H1 (cell line): ENCODE results near the gene HMOX2. TPM values are rescaled to one million over a fixed set of nuclear protein-coding genes. Genes with fewer than 3 reads are reported as not detected.

ENCODE experiments used
- ASH2L ChIP-seq: fragments of 200-600, 300-600 bp; sonication (generic); IDR thresholded peaks from one replicate; pipeline ENCODE4 v1.7.1; 2017; ENCODE audit warnings: low read length
- BCL11A ChIP-seq, 2 experiments: IDR thresholded peaks; one replicate each; pipeline ENCODE4 v1.6.1; 2011; ENCODE audit warnings: low read depth in 2 of 2, low read length in 2 of 2, mild to moderate bottlenecking in 2 of 2
- CHD1 ChIP-seq: IDR thresholded peaks from 2 replicates; pipeline ENCODE4 v1.6.1; 2012; ENCODE audit warnings: low read depth, low read length, improper control_type of control experiment
- CTBP2 ChIP-seq: IDR thresholded peaks from 2 replicates; pipeline ENCODE4 v1.7.0; 2011; ENCODE audit warnings: borderline replicate concordance, mild to moderate bottlenecking, moderate library complexity, mixed read lengths, low read length; ENCODE audit not compliant: insufficient read depth, insufficient read length
- EGR1 ChIP-seq: IDR thresholded peaks from 2 replicates; pipeline ENCODE4 v1.6.1; 2011; ENCODE audit warnings: low read depth, low read length, borderline replicate concordance
- GABPA ChIP-seq: IDR thresholded peaks from 2 replicates; pipeline ENCODE4 v1.6.1; 2011; ENCODE audit warnings: mild to moderate bottlenecking, low read length, moderate library complexity, borderline replicate concordance; ENCODE audit not compliant: insufficient read depth
- HDAC2 ChIP-seq, 2 experiments: fragments of 300-600 bp in 1 of 2; sonication (generic) in 1 of 2; IDR thresholded peaks; 2 replicates each; pipeline ENCODE4 v1.6.1; 2011 to 2012; ENCODE audit warnings: low read depth in 2 of 2, low read length in 2 of 2, mild to moderate bottlenecking in 2 of 2, moderate library complexity in 2 of 2, borderline replicate concordance in 1 of 2, inconsistent platforms in 1 of 2
- JUND ChIP-seq: IDR thresholded peaks from 2 replicates; pipeline ENCODE4 v1.6.1; 2011; ENCODE audit warnings: mild to moderate bottlenecking, improper control_type of control experiment, low read length
- KDM4A ChIP-seq: IDR thresholded peaks from one replicate; pipeline ENCODE4 v1.7.1; 2012; ENCODE audit warnings: low read depth, mild to moderate bottlenecking, moderate library complexity, low read length, inconsistent platforms; ENCODE audit not compliant: severe bottlenecking
- KDM5A ChIP-seq: fragments of 200-600 bp; IDR thresholded peaks from 2 replicates; pipeline ENCODE4 v1.7.1; 2012; ENCODE audit warnings: mild to moderate bottlenecking, low read length, inconsistent platforms, mixed read lengths
- PHF8 ChIP-seq: fragments of 200-600 bp; sonication (generic); conservative IDR thresholded peaks from 2 replicates; pipeline ENCODE4 v1.7.1; 2012; ENCODE audit warnings: low read depth, mild to moderate bottlenecking, inconsistent platforms, low read length, moderate library complexity
- POLR2A ChIP-seq, 2 experiments: IDR thresholded peaks; 1 replicate in 1 of 2; 2 replicates in 1 of 2; pipeline ENCODE4 v1.6.1; 2011; ENCODE audit warnings: low read depth in 2 of 2, low read length in 2 of 2, mild to moderate bottlenecking in 2 of 2; ENCODE audit errors: control extremely low read depth in 1 of 2
- RAD21 ChIP-seq, 2 experiments: IDR thresholded peaks in 1 of 2; conservative IDR thresholded peaks in 1 of 2; 2 replicates each; pipeline ENCODE4 v1.6.1; 2011; ENCODE audit warnings: low read depth in 2 of 2, low read length in 2 of 2, improper control_type of control experiment in 1 of 2, inconsistent platforms in 1 of 2, mild to moderate bottlenecking in 1 of 2, moderate library complexity in 1 of 2
- polyA plus RNA-seq, 7 experiments: library from polyadenylated mRNA; depleted of rRNA in 3 of 7; stranded (reverse) in 5 of 7; unstranded in 2 of 7; fragments of >200 nt in 5 of 7; fragments of 200-250 nt in 2 of 7; gene quantifications; 1 replicate in 5 of 7; 2 replicates in 1 of 7; 4 replicates in 1 of 7; pipeline versions ENCODE4 v1.2.1 to v1.2.3, GENCODE V29; 2011 to 2013; ENCODE audit warnings: missing spikeins in 2 of 7, mixed read lengths in 2 of 7
- total RNA-seq: library from RNA; stranded (reverse); fragmentation: NEBNext Ultra II Directional; extraction: Animal tissue kit (Norgen Biotek cat#: 25700); gene quantifications from 2 replicates; pipeline ENCODE4 v1.2.1, GENCODE V29; 2021
- TF ChIP-seq, protein P1 (sequence below): IDR thresholded peaks from 2 replicates; pipeline ENCODE4 v1.6.1; 2011; ENCODE audit warnings: low read depth, mild to moderate bottlenecking, low read length; ENCODE audit not compliant: insufficient read depth
- TF ChIP-seq, protein P2 (sequence below): IDR thresholded peaks from 2 replicates; pipeline ENCODE4 v1.6.1; 2011; ENCODE audit warnings: low read length, improper control_type of control experiment

The HMOX2 gene
- total and polyA plus RNA-seq, 2 of the 8 experiments (the other 6 are each of a cell fraction or from before 2014, with no cell fraction given) = 36.5 to 48.4 TPM

DNA sequence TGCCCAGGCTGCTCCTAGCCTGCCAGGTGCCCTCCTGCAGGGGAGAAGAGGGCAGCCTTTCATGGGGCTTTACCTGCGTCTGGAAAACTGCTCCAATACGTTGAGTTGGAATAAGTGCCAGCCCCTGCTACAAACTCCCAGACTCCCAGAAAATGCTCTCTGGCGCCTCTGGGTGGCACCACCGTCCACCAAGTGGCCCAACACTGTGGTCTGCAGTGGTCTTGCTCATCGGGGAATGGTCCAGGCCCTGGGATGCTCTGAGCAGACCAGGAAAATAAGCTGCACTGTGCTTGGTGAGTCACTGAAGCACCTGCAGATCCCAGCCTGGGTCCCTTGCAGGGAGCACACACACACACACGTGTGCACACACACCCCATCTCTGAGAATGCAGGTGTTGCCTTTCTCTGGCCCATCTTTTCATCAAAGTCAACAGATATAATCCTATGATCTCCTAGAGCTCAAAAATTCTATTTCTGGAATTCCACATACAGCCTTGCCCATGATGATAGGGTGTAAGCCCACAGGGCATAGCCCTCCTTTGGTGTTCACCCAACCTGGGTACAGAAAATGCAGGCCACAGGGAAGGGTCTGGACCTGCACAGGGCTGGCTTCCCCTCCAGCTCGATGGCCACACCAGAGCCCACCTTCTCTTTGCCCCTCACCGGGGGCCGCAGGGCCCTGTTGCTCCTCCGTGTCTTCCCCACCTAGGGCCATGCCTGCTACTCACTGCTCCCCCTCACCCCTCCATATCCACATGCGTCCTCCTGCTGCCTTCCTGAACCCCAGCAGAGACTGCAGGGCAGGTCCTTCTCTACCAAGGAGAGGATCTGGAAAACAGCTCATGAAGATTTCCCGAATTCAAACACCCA lies 41.8 kb downstream of the HMOX2 start (continued):
- TF ChIP-seq CTBP2 = no peak
- no peak for TF ChIP-seq BCL11A (IDR thresholded peaks at IDR 0.05; ENCODE audit: low read depth in 2 of 2, low read length in 2 of 2)
- peak; percentile 98 to 99 for TF ChIP-seq RAD21 (IDR thresholded peaks at IDR 0.05 in 1 of 2, conservative IDR thresholded peaks at IDR 0.05 in 1 of 2; ENCODE audit: low read depth in 2 of 2, low read length in 2 of 2)
- TF ChIP-seq GABPA = 0 out of 2 replicates have a peak, but pooled peaks have one; percentile 23
- TF ChIP-seq CHD1 = no peak
- TF ChIP-seq KDM4A = no peak
- 0 out of 2 replicates have a peak, but pooled peaks have one; percentile 29 for TF ChIP-seq EGR1
- no peak for TF ChIP-seq ASH2L
- TF ChIP-seq POLR2A (IDR thresholded peaks at IDR 0.05; ENCODE audit: control extremely low read depth in 1 of 2, low read depth in 2 of 2, low read length in 2 of 2) = 0 out of 3 replicates have a peak, but pooled peaks of 1 of the 2 experiments have one; percentile 27
- TF ChIP-seq, protein P1, sequence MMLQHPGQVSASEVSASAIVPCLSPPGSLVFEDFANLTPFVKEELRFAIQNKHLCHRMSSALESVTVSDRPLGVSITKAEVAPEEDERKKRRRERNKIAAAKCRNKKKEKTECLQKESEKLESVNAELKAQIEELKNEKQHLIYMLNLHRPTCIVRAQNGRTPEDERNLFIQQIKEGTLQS = no peak
- TF ChIP-seq KDM5A = no peak
- 0 out of 4 replicates have a peak, but pooled peaks of 1 of the 2 experiments have one; percentile 16 for TF ChIP-seq HDAC2 (IDR thresholded peaks at IDR 0.05; ENCODE audit: borderline replicate concordance in 1 of 2, low read depth in 2 of 2, low read length in 2 of 2)
- TF ChIP-seq, protein P2, sequence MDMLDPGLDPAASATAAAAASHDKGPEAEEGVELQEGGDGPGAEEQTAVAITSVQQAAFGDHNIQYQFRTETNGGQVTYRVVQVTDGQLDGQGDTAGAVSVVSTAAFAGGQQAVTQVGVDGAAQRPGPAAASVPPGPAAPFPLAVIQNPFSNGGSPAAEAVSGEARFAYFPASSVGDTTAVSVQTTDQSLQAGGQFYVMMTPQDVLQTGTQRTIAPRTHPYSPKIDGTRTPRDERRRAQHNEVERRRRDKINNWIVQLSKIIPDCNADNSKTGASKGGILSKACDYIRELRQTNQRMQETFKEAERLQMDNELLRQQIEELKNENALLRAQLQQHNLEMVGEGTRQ = no peak
- peak; percentile 47; the same call in 1 of the 2 replicates for TF ChIP-seq JUND
- TF ChIP-seq PHF8 = no peak
